HCT116 (cell line): ENCODE measurements around the gene LIN54.

Experiments used
- CTCF ChIP-seq, 3 experiments: fragments of 200-600 bp in 1 of 3; sonication (generic) in 1 of 3; IDR thresholded peaks in 2 of 3; conservative IDR thresholded peaks in 1 of 3; 2 replicates each; pipeline ENCODE4 v1.5.1; 2012 to 2017; ENCODE audit warnings: low read depth in 2 of 3, low read length in 2 of 3, antibody characterized with exemption in 1 of 3, borderline replicate concordance in 1 of 3, control low read depth in 1 of 3, mild to moderate bottlenecking in 1 of 3, mixed read lengths in 1 of 3, mixed run types in 1 of 3, moderate library complexity in 1 of 3; ENCODE audit not compliant: insufficient read depth in 1 of 3
- EZH2 ChIP-seq: fragments of 200-600 bp; sonication (generic); IDR thresholded peaks from 2 replicates; pipeline ENCODE4 v1.6.1; 2017; ENCODE audit warnings: antibody characterized with exemption, mixed run types
- POLR2A ChIP-seq: IDR thresholded peaks from 2 replicates; pipeline ENCODE4 v1.7.0; 2011; ENCODE audit warnings: borderline replicate concordance; ENCODE audit not compliant: insufficient read depth, insufficient read length; ENCODE audit errors: extremely low read depth
- POLR2AphosphoS5 ChIP-seq: IDR thresholded peaks from 2 replicates; pipeline ENCODE4 v1.6.1; 2011; ENCODE audit warnings: mild to moderate bottlenecking, low read depth, low read length, moderate library complexity
- YY1 ChIP-seq: IDR thresholded peaks from 2 replicates; pipeline ENCODE4 v1.6.1; 2011; ENCODE audit warnings: low read length, low read depth, moderate library complexity, mild to moderate bottlenecking; ENCODE audit not compliant: insufficient replicate concordance; ENCODE audit errors: extremely low read depth
- ZBTB33 ChIP-seq: IDR thresholded peaks from 2 replicates; pipeline ENCODE4 v1.6.1; 2011; ENCODE audit warnings: mild to moderate bottlenecking, low read length, moderate library complexity; ENCODE audit not compliant: insufficient replicate concordance; ENCODE audit errors: extremely low read depth

GRCh38 chr4:82981138-82981537 is 29.5 kb downstream of the LIN54 start:
- TF ChIP-seq CTCF (IDR thresholded peaks at IDR 0.05 in 2 of 3, conservative IDR thresholded peaks at IDR 0.05 in 1 of 3; ENCODE audit: borderline replicate concordance in 1 of 3, insufficient read depth in 1 of 3, low read depth in 2 of 3, low read length in 2 of 3) (no peak), YY1 (no peak), ZBTB33 (no peak), POLR2A (no peak), EZH2 (no peak), POLR2AphosphoS5 (no peak)
